GM18867 (cell line): Measurements from ENCODE around the gene EME2.
"Not testable (repeated sequence)": the region's sequence is repeated elsewhere in the genome, so short reads cannot be mapped to it uniquely, and the experiment has no call there.

Experiments
- ATAC-seq: cut with Tn5 transposase; IDR thresholded peaks from one replicate; pipeline ENCODE4 v1.9.1; 2021; ENCODE audit warnings: mild to moderate bottlenecking, moderate library complexity; ENCODE audit not compliant: unreplicated experiment

EME2 gene

GRCh38 chr16:1790611-1791255, 18.1 kb downstream of the EME2 start:
- ATAC-seq = no peak

GRCh38 chr16:1791256-1791942, 18.8 kb downstream of the EME2 start:
- ATAC-seq = no peak

- no peak for ATAC-seq
Observed at GRCh38 chr16:1791943-1792812, 19.6 kb downstream of the EME2 start.

- ATAC-seq = no peak
Observed at GRCh38 chr16:1792836-1793577, 20.4 kb downstream of the EME2 start.

- no peak for ATAC-seq
Observed at GRCh38 chr16:1793578-1794220, 21.1 kb downstream of the EME2 start, which contains the start of gene IGFALS. Gene IGFALS, minus strand, starts transcription at chr16:1793705. Its CDS starts 53 bp downstream, at chr16:1793652.

GRCh38 chr16:1794221-1794871, 21.7 kb downstream of the EME2 start:
- ATAC-seq = no peak

- ATAC-seq = no peak
Observed at GRCh38 chr16:1794908-1795666, 22.5 kb downstream of the EME2 start.

- not testable (repeated sequence) for ATAC-seq
Observed at GRCh38 chr16:1799263-1799662, 26.7 kb downstream of the EME2 start.

- no peak for ATAC-seq
Observed at GRCh38 chr16:1800701-1801100, 28.1 kb downstream of the EME2 start.

- ATAC-seq = no peak
Observed at GRCh38 chr16:1807626-1808025, 35.0 kb downstream of the EME2 start.

GRCh38 chr16:1808691-1809090, 36.1 kb downstream of the EME2 start:
- no peak for ATAC-seq

GRCh38 chr16:1809281-1809801, 36.7 kb downstream of the EME2 start:
- ATAC-seq = no peak

GRCh38 chr16:1810106-1810505, 37.5 kb downstream of the EME2 start:
- no peak for ATAC-seq

- no peak for ATAC-seq
Observed at GRCh38 chr16:1810536-1810935, 37.9 kb downstream of the EME2 start.

GRCh38 chr16:1812732-1813163, 40.1 kb downstream of the EME2 start:
- ATAC-seq = no peak

GRCh38 chr16:1815461-1815860, 42.9 kb downstream of the EME2 start:
- ATAC-seq = no peak

- no peak for ATAC-seq
Observed at GRCh38 chr16:1816396-1817275, 44.0 kb downstream of the EME2 start.

- ATAC-seq = no peak
Observed at GRCh38 chr16:1817276-1817589, 44.6 kb downstream of the EME2 start.
